Neural progenitor cell (in vitro differentiated cells): ENCODE data around the gene KLRC4. TPM values are rescaled to one million over a fixed set of nuclear protein-coding genes. Genes with fewer than 3 reads are reported as not detected.
A peak's percentile ranks its signal among the peaks of the same experiment; 100 is the strongest.

Experiments
- DNase-seq: peaks from one replicate; pipeline ENCODE4 v3.0.0-alpha.2; 2016; ENCODE audit warnings: low spot score
- H2AFZ ChIP-seq: fragments of 200-600 bp; sonication (generic); replicated peaks from 2 replicates; pipeline ENCODE4 v1.6.1; 2016; ENCODE audit warnings: antibody characterized with exemption
- H3F3A ChIP-seq: fragments of 200-600 bp; sonication (generic); 2 replicates; pipeline ENCODE4 v1.6.1; 2016; ENCODE audit warnings: antibody characterized with exemption, low read depth
- H3K27ac ChIP-seq: fragments of 200-600 bp; sonication (generic); 2 replicates; pipeline ENCODE4 v1.5.1; 2016; ENCODE audit warnings: mild to moderate bottlenecking
- H3K27me3 ChIP-seq: fragments of 200-600 bp; sonication (generic); 2 replicates; pipeline ENCODE4 v1.6.1; 2016; ENCODE audit warnings: mild to moderate bottlenecking, moderate library complexity
- H3K36me3 ChIP-seq: fragments of 200-600 bp; sonication (generic); 2 replicates; pipeline ENCODE4 v1.5.1; 2016
- H3K4me1 ChIP-seq: fragments of 200-600 bp; sonication (generic); 2 replicates; pipeline ENCODE4 v1.6.1; 2016; ENCODE audit warnings: mixed run types
- H3K4me2 ChIP-seq: fragments of 200-600 bp; sonication (generic); 2 replicates; pipeline ENCODE4 v1.6.1; 2016
- H3K4me3 ChIP-seq: fragments of 200-600 bp; sonication (generic); 2 replicates; pipeline ENCODE4 v1.5.1; 2016
- H3K79me2 ChIP-seq: fragments of 200-600 bp; sonication (generic); 2 replicates; pipeline ENCODE4 v1.6.1; 2016; ENCODE audit warnings: low read depth
- H3K9ac ChIP-seq: fragments of 200-600 bp; sonication (generic); 2 replicates; pipeline ENCODE4 v1.6.1; 2016
- H3K9me3 ChIP-seq: fragments of 200-600 bp; sonication (generic); 2 replicates; pipeline ENCODE4 v1.5.1; 2016; ENCODE audit warnings: low read depth
- H4K20me1 ChIP-seq: fragments of 200-600 bp; sonication (generic); 2 replicates; pipeline ENCODE4 v1.6.1; 2016; ENCODE audit warnings: low read depth
- H3K27ac Mint-ChIP-seq: 3 replicates; pipeline ENCODE4 v1.8.0; 2021; ENCODE audit warnings: mixed read lengths
- H3K27me3 Mint-ChIP-seq: 2 replicates; pipeline ENCODE4 v1.8.0; 2022; ENCODE audit warnings: low read depth, mild to moderate bottlenecking, inconsistent platforms, moderate library complexity, mixed read lengths; ENCODE audit not compliant: insufficient read depth
- H3K36me3 Mint-ChIP-seq: 3 replicates; pipeline ENCODE4 v1.8.0; 2021; ENCODE audit warnings: mixed read lengths
- H3K4me1 Mint-ChIP-seq: 3 replicates; pipeline ENCODE4 v1.8.0; 2021; ENCODE audit warnings: mixed read lengths
- H3K4me3 Mint-ChIP-seq: 3 replicates; pipeline ENCODE4 v1.8.0; 2021; ENCODE audit warnings: mild to moderate bottlenecking, moderate library complexity, mixed read lengths
- H3K9me3 Mint-ChIP-seq: 3 replicates; pipeline ENCODE4 v1.8.0; 2020; ENCODE audit warnings: mixed read lengths
- CTCF ChIP-seq: fragments of 200-600 bp; sonication (generic); IDR thresholded peaks from 2 replicates; pipeline ENCODE4 v1.5.1; 2017; ENCODE audit warnings: antibody characterized with exemption, mild to moderate bottlenecking
- EZH2 ChIP-seq: fragments of 200-600 bp; sonication (generic); IDR thresholded peaks from 2 replicates; pipeline ENCODE4 v1.6.1; 2017; ENCODE audit warnings: antibody characterized with exemption, mild to moderate bottlenecking, moderate library complexity
- EZH2phosphoT487 ChIP-seq: fragments of 200-600 bp; sonication (generic); IDR thresholded peaks from 2 replicates; pipeline ENCODE4 v1.6.1; 2017; ENCODE audit warnings: antibody characterized with exemption
- total RNA-seq: library from RNA; depleted of rRNA; stranded (reverse); fragments of >200 nt; gene quantifications from 2 replicates; pipeline ENCODE4 v1.2.3, GENCODE V29; 2015; ENCODE audit warnings: low replicate concordance

Gene KLRC4
- total RNA-seq, 1 donor from 2014 or later, result not detected

DNA sequence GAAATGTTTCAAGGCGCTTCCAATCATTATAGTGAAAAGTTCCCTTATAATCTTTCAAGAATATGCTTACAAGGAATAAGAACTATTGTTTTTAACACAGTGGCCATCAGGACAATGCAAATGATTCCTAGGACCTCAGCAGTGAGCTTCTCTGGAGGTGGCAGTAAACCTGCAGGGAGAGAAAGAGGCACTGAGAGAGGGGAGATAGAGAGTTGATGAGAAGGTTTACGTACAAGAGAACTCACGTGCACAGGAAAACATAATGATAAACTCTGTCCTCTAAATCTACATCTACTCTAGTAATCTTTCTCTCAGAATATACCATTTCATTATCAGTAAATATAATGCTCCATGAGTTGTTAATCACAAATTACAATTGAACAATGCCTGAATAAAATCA lies 715 bp downstream of the KLRC4 start:
- peak overlapping the region; percentile 33 for H3K27ac Mint-ChIP-seq
- no peaks in the 10 kb centered on the region for H3K27me3 ChIP-seq

GRCh38 chr12:10406725-10407124 lies 2.8 kb downstream of the KLRC4 start:
- Histone ChIP-seq H3F3A (no peaks in the 10 kb centered on the region), H3K4me2 (no peak overlapping the region), H3K9ac (no peak overlapping the region), H3K4me1 (no peaks in the 10 kb centered on the region), H3K27ac (no peak overlapping the region), H4K20me1 (no peaks in the 10 kb centered on the region), H3K9me3 (no peaks in the 10 kb centered on the region), H3K27me3 (no peaks in the 10 kb centered on the region), H3K4me3 (no peak overlapping the region), H2AFZ (peak overlapping the region; percentile 47), H3K79me2 (no peaks in the 10 kb centered on the region), H3K36me3 (no peaks in the 10 kb centered on the region)
- Mint-ChIP-seq H3K36me3 (no peaks in the 10 kb centered on the region), H3K9me3 (no peaks in the 10 kb centered on the region), H3K27me3 (no peaks in the 10 kb centered on the region), H3K4me3 (no peak overlapping the region), H3K4me1 (no peaks in the 10 kb centered on the region), H3K27ac (no peak overlapping the region)
- TF ChIP-seq EZH2 (no peak), EZH2phosphoT487 (no peak), CTCF (no peak)
- no peak for DNase-seq

More for the DNA sequence above, 715 bp downstream of the KLRC4 start:
- Mint-ChIP-seq H3K27me3 (no peaks in the 10 kb centered on the region), H3K9me3 (no peaks in the 10 kb centered on the region), H3K36me3 (no peaks in the 10 kb centered on the region), H3K4me3 (no peak overlapping the region), H3K4me1 (no peaks in the 10 kb centered on the region)
- Histone ChIP-seq H3K4me3 (no peak overlapping the region), H3K4me2 (no peak overlapping the region), H2AFZ (no peak overlapping the region), H4K20me1 (no peaks in the 10 kb centered on the region), H3K4me1 (no peaks in the 10 kb centered on the region), H3K9ac (no peak overlapping the region), H3K36me3 (no peaks in the 10 kb centered on the region), H3K79me2 (no peaks in the 10 kb centered on the region), H3K9me3 (no peaks in the 10 kb centered on the region), H3F3A (no peaks in the 10 kb centered on the region), H3K27ac (no peak overlapping the region)
- TF ChIP-seq EZH2 (no peak), EZH2phosphoT487 (no peak), CTCF (no peak)
- DNase-seq, result no peak

GRCh38 chr12:10405294-10405693 lies 4.3 kb downstream of the KLRC4 start:
- no peaks in the 10 kb centered on the region for H3K4me1 ChIP-seq
- H3K4me3 ChIP-seq, result no peak overlapping the region
- no peaks in the 10 kb centered on the region for H3K9me3 ChIP-seq
- H3K27me3 Mint-ChIP-seq, result no peaks in the 10 kb centered on the region
- no peak for TF ChIP-seq EZH2phosphoT487
- TF ChIP-seq CTCF, result no peak
- TF ChIP-seq EZH2, result no peak
- H3K4me2 ChIP-seq, result no peak overlapping the region
- DNase-seq, result no peak
- H3K9me3 Mint-ChIP-seq, result no peaks in the 10 kb centered on the region
- H4K20me1 ChIP-seq, result no peaks in the 10 kb centered on the region
- H3F3A ChIP-seq, result no peaks in the 10 kb centered on the region
- H3K79me2 ChIP-seq, result no peaks in the 10 kb centered on the region
- no peaks in the 10 kb centered on the region for H3K27me3 ChIP-seq
- H3K27ac ChIP-seq, result no peak overlapping the region
- H3K27ac Mint-ChIP-seq, result no peak overlapping the region
- H3K4me1 Mint-ChIP-seq, result no peaks in the 10 kb centered on the region
- no peak overlapping the region for H2AFZ ChIP-seq
- H3K4me3 Mint-ChIP-seq, result no peak overlapping the region
- no peaks in the 10 kb centered on the region for H3K36me3 ChIP-seq
- no peak overlapping the region for H3K9ac ChIP-seq
- no peaks in the 10 kb centered on the region for H3K36me3 Mint-ChIP-seq

GRCh38 chr12:10404798-10405197 lies 4.8 kb downstream of the KLRC4 start:
- TF ChIP-seq CTCF, result no peak
- no peak for TF ChIP-seq EZH2phosphoT487
- TF ChIP-seq EZH2, result no peak
- H3K79me2 ChIP-seq, result no peaks in the 10 kb centered on the region
- H3K27ac Mint-ChIP-seq, result no peak overlapping the region

More at GRCh38 chr12:10404798-10405197, 4.8 kb downstream of the KLRC4 start:
- no peaks in the 10 kb centered on the region for H3K4me1 Mint-ChIP-seq
- Histone ChIP-seq H2AFZ (no peak overlapping the region), H4K20me1 (no peaks in the 10 kb centered on the region), H3K36me3 (no peaks in the 10 kb centered on the region), H3F3A (no peaks in the 10 kb centered on the region), H3K27ac (no peak overlapping the region), H3K9ac (no peak overlapping the region), H3K9me3 (no peaks in the 10 kb centered on the region), H3K27me3 (no peaks in the 10 kb centered on the region), H3K4me1 (no peaks in the 10 kb centered on the region), H3K4me2 (no peak overlapping the region), H3K4me3 (no peak overlapping the region)
- no peak for DNase-seq
- no peaks in the 10 kb centered on the region for H3K27me3 Mint-ChIP-seq
- H3K9me3 Mint-ChIP-seq, result no peaks in the 10 kb centered on the region
- H3K4me3 Mint-ChIP-seq, result no peak overlapping the region
- H3K36me3 Mint-ChIP-seq, result no peaks in the 10 kb centered on the region
